HUES6 (cell line): Measurements from ENCODE around the gene LHX2.
A peak's percentile ranks its signal among the peaks of the same experiment; 100 is the strongest.

Experiments
- H3K27ac ChIP-seq: 2 replicates; pipeline ENCODE4 v1.7.0; 2013; ENCODE audit warnings: low read depth, mild to moderate bottlenecking, low read length, inconsistent platforms
- H3K27me3 ChIP-seq: 2 replicates; pipeline ENCODE4 v1.6.1; 2013; ENCODE audit warnings: low read length; ENCODE audit not compliant: control insufficient read depth, insufficient read depth
- H3K36me3 ChIP-seq: 2 replicates; pipeline ENCODE4 v1.6.1; 2013; ENCODE audit warnings: low read length; ENCODE audit not compliant: control insufficient read depth, insufficient read depth
- H3K4me1 ChIP-seq: 2 replicates; pipeline ENCODE4 v1.6.1; 2013; ENCODE audit warnings: low read length; ENCODE audit not compliant: control insufficient read depth, insufficient read depth
- H3K4me3 ChIP-seq: 2 replicates; pipeline ENCODE4 v1.5.1; 2013; ENCODE audit warnings: low read depth, low read length
- H3K9ac ChIP-seq: one replicate; pipeline ENCODE4 v1.6.1; 2013; ENCODE audit warnings: mild to moderate bottlenecking, low read length
- H3K9me3 ChIP-seq: 2 replicates; pipeline ENCODE4 v1.6.1; 2013; ENCODE audit warnings: low read depth, low read length; ENCODE audit not compliant: control insufficient read depth, insufficient read depth

LHX2 gene

DNA sequence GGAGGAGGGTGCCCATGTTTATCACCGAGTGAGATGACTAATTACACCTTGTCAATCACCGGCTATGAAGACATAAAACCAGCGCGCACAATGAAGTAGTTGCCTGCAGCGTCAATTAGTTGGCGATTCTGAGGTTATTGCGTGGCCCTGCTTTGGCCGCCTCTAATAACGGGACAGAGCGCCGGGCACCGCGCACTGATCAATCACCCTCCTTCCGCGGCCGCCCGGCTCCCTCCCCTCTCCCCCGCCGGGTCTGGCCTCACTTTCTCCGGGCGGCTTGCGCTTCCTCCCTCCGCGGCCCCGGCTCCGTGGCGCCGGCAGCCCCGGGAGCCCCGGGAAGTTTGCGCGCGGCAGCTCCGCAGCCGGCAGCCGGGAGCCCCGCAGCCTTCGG is 3.3 kb upstream of the LHX2 start:
- H3K4me3 ChIP-seq, result peak overlapping the region; percentile 64

DNA sequence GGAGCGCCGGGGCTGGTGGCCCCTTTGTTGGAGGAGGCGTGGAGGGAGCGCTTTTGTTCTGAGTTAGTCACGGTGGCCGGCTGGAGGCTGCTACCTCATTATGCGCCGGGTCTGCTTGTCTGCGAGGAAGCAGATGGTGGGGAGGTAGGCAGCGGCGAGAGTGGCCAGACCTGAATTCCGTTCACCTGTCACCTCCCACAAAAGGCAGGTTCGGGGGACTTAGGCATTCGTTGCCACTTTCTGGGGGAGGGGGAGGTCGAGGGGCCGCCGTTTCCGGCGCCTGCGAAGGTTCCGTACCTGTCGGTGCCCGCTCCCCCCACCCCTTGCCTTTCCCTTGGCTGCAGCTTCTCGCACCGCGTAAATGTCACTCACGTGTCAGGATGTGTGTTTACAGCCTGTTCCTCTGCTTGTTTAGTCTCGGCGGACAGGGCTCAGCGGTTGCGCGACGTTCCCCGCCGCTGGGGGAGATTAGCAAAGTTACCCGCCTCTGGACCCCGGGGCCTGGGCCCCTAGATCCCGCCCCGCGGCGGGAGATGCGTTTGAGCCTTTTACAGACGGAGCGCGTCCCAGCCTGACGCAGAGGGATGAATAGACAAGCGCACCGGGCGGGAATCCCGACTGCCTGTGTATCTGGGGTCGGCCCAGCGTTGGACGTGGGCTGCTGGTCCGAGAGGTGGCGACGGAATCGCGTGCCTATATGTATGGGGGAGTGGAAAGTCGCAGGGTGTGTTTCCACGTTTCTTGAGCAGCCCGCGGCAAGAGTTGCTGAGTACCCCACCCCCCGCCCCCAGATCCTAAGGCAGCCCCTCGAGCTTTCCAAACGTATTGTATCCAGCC is 2.7 kb upstream of the LHX2 start:
- H3K27ac ChIP-seq, result no peak overlapping the region
- no peaks in the 10 kb centered on the region for H3K9me3 ChIP-seq
- no peak overlapping the region for H3K9ac ChIP-seq
- H3K36me3 ChIP-seq, result no peaks in the 10 kb centered on the region
- peak overlapping the region; percentile 64 for H3K4me3 ChIP-seq
- H3K27me3 ChIP-seq, result peaks cover 100% of the 10 kb centered on the region
- peaks cover 67% of the 10 kb centered on the region for H3K4me1 ChIP-seq

More for the DNA sequence above, 3.3 kb upstream of the LHX2 start:
- no peak overlapping the region for H3K27ac ChIP-seq
- no peaks in the 10 kb centered on the region for H3K9me3 ChIP-seq
- H3K9ac ChIP-seq, result no peak overlapping the region
- no peaks in the 10 kb centered on the region for H3K36me3 ChIP-seq
- peaks cover 100% of the 10 kb centered on the region for H3K27me3 ChIP-seq
- H3K4me1 ChIP-seq, result peaks cover 65% of the 10 kb centered on the region

- peak overlapping the region; percentile 64 for H3K4me3 ChIP-seq
- no peak overlapping the region for H3K9ac ChIP-seq
- no peaks in the 10 kb centered on the region for H3K36me3 ChIP-seq
- H3K27me3 ChIP-seq, result peaks cover 100% of the 10 kb centered on the region
- H3K27ac ChIP-seq, result no peak overlapping the region
- H3K4me1 ChIP-seq, result peaks cover 63% of the 10 kb centered on the region
- H3K9me3 ChIP-seq, result no peaks in the 10 kb centered on the region
Observed at GRCh38 chr9:124009531-124010217, 1.9 kb upstream of the LHX2 start.

DNA sequence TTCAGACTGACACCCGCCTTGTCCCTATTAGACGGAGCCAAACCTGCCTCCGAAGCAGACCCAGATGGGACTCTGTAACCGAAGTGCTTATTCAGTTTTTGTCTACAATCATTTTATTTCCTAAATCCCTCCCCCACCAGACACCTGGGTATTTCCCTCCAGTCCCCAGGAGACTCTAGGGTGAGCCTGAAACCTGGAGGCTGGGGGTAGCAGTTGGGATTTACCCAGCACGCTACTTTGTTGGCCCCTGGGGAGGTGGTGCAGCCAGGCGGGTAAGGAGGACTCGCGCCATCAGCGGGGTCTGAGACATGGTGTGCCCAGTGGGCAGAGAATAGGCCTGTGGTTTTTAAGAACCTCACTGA is 1.3 kb upstream of the LHX2 start:
- no peaks in the 10 kb centered on the region for H3K36me3 ChIP-seq
- H3K4me3 ChIP-seq, result peak overlapping the region; percentile 40
- H3K27me3 ChIP-seq, result peaks cover 100% of the 10 kb centered on the region
- H3K9me3 ChIP-seq, result no peaks in the 10 kb centered on the region
- H3K27ac ChIP-seq, result no peak overlapping the region
- no peak overlapping the region for H3K9ac ChIP-seq
- H3K4me1 ChIP-seq, result peaks cover 63% of the 10 kb centered on the region

GRCh38 chr9:124010665-124011321 is 775 bp upstream of the LHX2 start:
- Histone ChIP-seq H3K9me3 (no peaks in the 10 kb centered on the region), H3K4me1 (peaks cover 63% of the 10 kb centered on the region), H3K9ac (no peak overlapping the region), H3K4me3 (peak overlapping the region; percentile 40), H3K36me3 (no peaks in the 10 kb centered on the region), H3K27ac (no peak overlapping the region), H3K27me3 (peaks cover 100% of the 10 kb centered on the region)

- H3K9ac ChIP-seq, result no peak overlapping the region
- no peak overlapping the region for H3K27ac ChIP-seq
- peaks cover 100% of the 10 kb centered on the region for H3K27me3 ChIP-seq
- H3K9me3 ChIP-seq, result no peaks in the 10 kb centered on the region
- H3K36me3 ChIP-seq, result no peaks in the 10 kb centered on the region
- peak overlapping the region; percentile 54 for H3K4me3 ChIP-seq
- H3K4me1 ChIP-seq, result peaks cover 56% of the 10 kb centered on the region
Observed at GRCh38 chr9:124012368-124013301, 1.1 kb downstream of the LHX2 start.

- Histone ChIP-seq H3K4me1 (peaks cover 50% of the 10 kb centered on the region), H3K9me3 (no peaks in the 10 kb centered on the region), H3K27ac (no peak overlapping the region), H3K27me3 (peaks cover 100% of the 10 kb centered on the region), H3K9ac (no peak overlapping the region), H3K4me3 (peak overlapping the region; percentile 18; the same call in 1 of the 2 replicates), H3K36me3 (no peaks in the 10 kb centered on the region)
Observed at GRCh38 chr9:124013309-124014210, 2.0 kb downstream of the LHX2 start.

DNA sequence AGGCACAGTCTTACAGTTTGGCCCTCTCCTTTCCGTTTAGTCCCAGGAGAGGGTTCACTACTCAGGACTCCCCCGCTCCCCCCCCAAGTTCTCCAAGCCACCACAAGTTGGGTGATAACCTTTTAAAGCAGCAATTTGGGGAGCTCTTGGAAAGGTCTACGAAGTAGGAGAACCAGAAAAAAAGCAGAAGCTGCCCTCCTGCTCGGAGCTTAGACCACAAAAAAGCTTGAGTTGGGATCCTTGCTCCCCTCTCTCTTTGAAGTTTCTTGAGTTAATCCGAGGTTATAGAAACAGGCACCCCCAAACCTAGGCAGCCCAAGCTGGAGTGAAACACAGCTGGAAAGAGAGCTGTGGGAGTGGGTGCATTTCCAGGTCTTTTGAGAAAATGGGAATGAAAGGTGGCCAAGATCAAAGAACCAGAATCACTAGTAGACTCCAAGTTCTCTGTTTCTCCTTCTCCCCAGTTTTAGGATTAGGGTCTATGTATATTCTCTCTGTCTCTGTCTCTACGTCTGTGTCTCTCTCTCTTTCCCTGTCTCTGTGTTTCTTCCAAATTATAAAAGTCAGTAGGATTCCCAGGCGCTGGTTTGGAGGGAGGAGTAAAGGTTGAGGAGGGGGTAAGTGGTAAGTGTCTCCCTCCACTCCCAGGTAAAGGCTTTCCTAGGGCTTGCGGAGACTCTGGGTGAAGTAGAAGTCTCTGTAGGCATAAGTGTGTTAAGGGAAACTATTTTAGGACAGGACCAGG is 2.8 kb downstream of the LHX2 start:
- H3K9ac ChIP-seq, result no peak overlapping the region
- H3K4me3 ChIP-seq, result no peak overlapping the region
- peaks cover 100% of the 10 kb centered on the region for H3K27me3 ChIP-seq
- H3K4me1 ChIP-seq, result peaks cover 42% of the 10 kb centered on the region
- no peaks in the 10 kb centered on the region for H3K9me3 ChIP-seq
- no peak overlapping the region for H3K27ac ChIP-seq
- no peaks in the 10 kb centered on the region for H3K36me3 ChIP-seq

DNA sequence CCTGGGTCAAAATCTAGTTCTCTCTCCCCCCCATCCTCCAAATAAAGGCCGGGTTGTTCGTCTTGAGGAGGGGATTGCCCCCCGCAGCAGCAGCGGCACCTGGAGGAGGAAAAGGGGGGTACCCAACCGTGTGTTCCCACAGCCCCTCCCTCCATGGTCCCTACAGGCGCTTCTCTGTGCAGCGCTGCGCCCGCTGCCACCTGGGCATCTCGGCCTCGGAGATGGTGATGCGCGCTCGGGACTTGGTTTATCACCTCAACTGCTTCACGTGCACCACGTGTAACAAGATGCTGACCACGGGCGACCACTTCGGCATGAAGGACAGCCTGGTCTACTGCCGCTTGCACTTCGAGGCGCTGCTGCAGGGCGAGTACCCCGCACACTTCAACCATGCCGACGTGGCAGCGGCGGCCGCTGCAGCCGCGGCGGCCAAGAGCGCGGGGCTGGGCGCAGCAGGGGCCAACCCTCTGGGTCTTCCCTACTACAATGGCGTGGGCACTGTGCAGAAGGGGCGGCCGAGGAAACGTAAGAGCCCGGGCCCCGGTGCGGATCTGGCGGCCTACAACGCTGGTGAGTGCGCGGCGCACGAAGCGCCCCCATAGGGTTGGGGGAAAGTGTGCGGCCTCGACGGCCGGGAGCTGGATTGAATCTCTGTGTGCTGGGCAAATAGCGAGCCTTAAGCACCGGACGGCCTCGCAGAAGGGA is 3.5 kb downstream of the LHX2 start:
- Histone ChIP-seq H3K4me1 (peaks cover 44% of the 10 kb centered on the region), H3K36me3 (no peaks in the 10 kb centered on the region), H3K27ac (no peak overlapping the region), H3K27me3 (peaks cover 100% of the 10 kb centered on the region), H3K9ac (no peak overlapping the region), H3K9me3 (no peaks in the 10 kb centered on the region), H3K4me3 (peak overlapping the region; percentile 45)
